GM12878 (cell line): Measurements from ENCODE around the gene NACA2. TPM values are rescaled to one million over a fixed set of nuclear protein-coding genes. Genes with fewer than 3 reads are reported as not detected.

Experiments used
- ATAC-seq: fragments of 200-7000 bp; cut with Tn5 transposase; 3 replicates; pipeline ENCODE4 v1.9.1; 2020; ENCODE audit warnings: mild to moderate bottlenecking, moderate library complexity
- BruUV-seq: library from RNA; stranded (reverse); fragments of 400-500 nt; replicated peaks from 2 replicates; lab custom pipeline; 2021; lab: Mats Ljungman, UMichigan
- CTCF ChIA-PET: fragments of 300-600 bp; sonication (Branson Sonifier 250); formaldehyde crosslinking; extraction: SDS; loops from one replicate; lab custom pipeline; 2021; ENCODE audit warnings: inconsistent platforms; lab: Yijun Ruan, JAX
- POLR2A ChIA-PET: fragments of 350-600 bp; formaldehyde crosslinking; extraction: SDS; loops from one replicate; lab custom pipeline; 2021; ENCODE audit warnings: inconsistent platforms; lab: Charles Lee
- RAD21 ChIA-PET: fragments of 300-600 bp; sonication (Branson Sonifier 250); formaldehyde crosslinking; loops from one replicate; lab custom pipeline; 2023; ENCODE audit warnings: antibody characterized with exemption; ENCODE audit not compliant: unreplicated experiment; lab: Charles Lee
- SMC1A ChIA-PET: fragments of 300-600 bp; sonication (Branson Sonifier 250); formaldehyde crosslinking; loops from one replicate; lab custom pipeline; 2023; ENCODE audit not compliant: unreplicated experiment, uncharacterized antibody; lab: Charles Lee
- DNase-seq: peaks from one replicate; pipeline ENCODE4 v3.0.0-alpha.2; 2011; ENCODE audit warnings: low read depth, low spot score
- FAIRE-seq: peaks from 3 replicates; lab custom pipeline; 2011; peaks lifted over from hg19 to GRCh38; lab: Jason Lieb, UNC
- H2AFZ ChIP-seq: 2 replicates; pipeline ENCODE4 v1.6.0; 2011; ENCODE audit warnings: low read depth, low read length, control low read depth; ENCODE audit not compliant: control insufficient read depth
- H3K27ac ChIP-seq: 2 replicates; pipeline ENCODE4 v1.5.1; 2011; ENCODE audit warnings: control low read depth; ENCODE audit not compliant: control insufficient read depth, insufficient read depth
- H3K27me3 ChIP-seq, 2 experiments: replicated peaks in 1 of 2; 2 replicates each; pipeline versions ENCODE4 v1.6.0 to v1.6.1; 2011; ENCODE audit warnings: low read length in 1 of 2; ENCODE audit not compliant: control insufficient read depth in 2 of 2, insufficient read depth in 2 of 2
- H3K36me3 ChIP-seq, 2 experiments: 2 replicates each; pipeline ENCODE4 v1.5.1; 2011; ENCODE audit warnings: low read length in 1 of 2; ENCODE audit not compliant: control insufficient read depth in 2 of 2, insufficient read depth in 2 of 2
- H3K4me1 ChIP-seq: 2 replicates; pipeline ENCODE4 v1.6.1; 2011; ENCODE audit warnings: mild to moderate bottlenecking, low read length, moderate library complexity, mixed read lengths; ENCODE audit not compliant: control insufficient read depth, insufficient read depth
- H3K4me2 ChIP-seq: 2 replicates; pipeline ENCODE4 v1.6.0; 2011; ENCODE audit warnings: control low read depth; ENCODE audit not compliant: control insufficient read depth, insufficient read depth
- H3K4me3 ChIP-seq: fragments of 200-600 bp; sonication (generic); 2 replicates; pipeline ENCODE4 v1.5.1; 2016
- H3K79me2 ChIP-seq: 2 replicates; pipeline ENCODE4 v1.6.0; 2011; ENCODE audit warnings: low read length; ENCODE audit not compliant: control insufficient read depth, insufficient read depth
- H3K9ac ChIP-seq: 2 replicates; pipeline ENCODE4 v1.8.0; 2011; ENCODE audit warnings: low read length, control low read depth, mixed read lengths; ENCODE audit not compliant: control insufficient read depth, insufficient read depth
- H3K9me3 ChIP-seq: replicated peaks from 3 replicates; pipeline ENCODE4 v1.5.1; 2011; ENCODE audit warnings: mild to moderate bottlenecking, low read length; ENCODE audit not compliant: control insufficient read depth, insufficient read depth
- H4K20me1 ChIP-seq: 2 replicates; pipeline ENCODE4 v1.6.0; 2011; ENCODE audit not compliant: control insufficient read depth, insufficient read depth
- EGR1 ChIP-seq, 2 experiments: IDR thresholded peaks; 1 replicate in 1 of 2; 2 replicates in 1 of 2; pipeline ENCODE4 v1.6.1; 2011 to 2012; ENCODE audit warnings: low read depth in 2 of 2, low read length in 2 of 2, borderline replicate concordance in 1 of 2, mild to moderate bottlenecking in 1 of 2, moderate library complexity in 1 of 2
- ETV6 ChIP-seq, 2 experiments: fragments of 450-650 bp in 1 of 2; IDR thresholded peaks in 1 of 2; conservative IDR thresholded peaks in 1 of 2; 2 replicates each; pipeline ENCODE4 v1.6.1; 2014; ENCODE audit warnings: antibody characterized with exemption in 1 of 2, borderline replicate concordance in 1 of 2, low read depth in 1 of 2, mild to moderate bottlenecking in 1 of 2, moderate library complexity in 1 of 2
- POLR2A ChIP-seq: IDR thresholded peaks from 2 replicates; pipeline ENCODE4 v1.6.1; 2011; ENCODE audit warnings: low read depth, mild to moderate bottlenecking, low read length
- RUNX3 ChIP-seq: IDR thresholded peaks from 2 replicates; pipeline ENCODE4 v1.6.1; 2012; ENCODE audit warnings: low read length, inconsistent platforms
- WRNIP1 ChIP-seq: IDR thresholded peaks from 2 replicates; pipeline ENCODE4 v1.6.1; 2011; ENCODE audit warnings: low read depth, low read length, improper control_type of control experiment, borderline replicate concordance
- WGBS: methylation state at CpG from one replicate; pipeline ENCODE4 v1.1.6; 2016; ENCODE audit warnings: low lambda C conversion rate; ENCODE audit not compliant: insufficient replicate concordance, insufficient coverage; ENCODE audit errors: missing lambda C conversion rate; 5-methylcytosine and 5-hydroxymethylcytosine counted together
- in situ Hi-C: fragments of 300-500 bp; cut with MboI; formaldehyde crosslinking; loops from 9 replicates; pipeline ENCODE4 v1.14.3; 2018; ENCODE audit warnings: mixed read lengths
- intact Hi-C: fragments of 100-400 bp; cut with micrococcal nuclease; formaldehyde crosslinking; loops from one replicate; pipeline ENCODE4 v1.14.2; 2022; ENCODE audit not compliant: unreplicated experiment
- polyA plus RNA-seq, 11 experiments: library from polyadenylated mRNA; depleted of rRNA in 4 of 11; unstranded in 6 of 11; stranded (reverse) in 5 of 11; fragments of >200 nt; fragmentation: Nextera tagmentation in 4 of 11; fragmentation: Illumina TruSeq in 1 of 11; extraction: Ambion mirVana in 4 of 11; extraction: Trizol in 1 of 11; gene quantifications; 1 replicate in 1 of 11; 2 replicates in 10 of 11; pipeline versions ENCODE4 v1.2.1 to v1.2.3, GENCODE V29; 2011 to 2016; ENCODE audit warnings: inconsistent platforms in 2 of 11, missing spikeins in 2 of 11, low read depth in 1 of 11
- total RNA-seq, 4 experiments: library from RNA; depleted of rRNA in 3 of 4; stranded (reverse); fragments of >200 nt in 3 of 4; fragmentation: Illumina TruSeq in 1 of 4; extraction: Trizol in 1 of 4; gene quantifications; 2 replicates each; pipeline versions ENCODE4 v1.2.1 to v1.2.3, GENCODE V29; 2013 to 2021
- TF ChIP-seq, protein P1 (sequence below): fragments of 150-350 bp; IDR thresholded peaks from 2 replicates; pipeline ENCODE4 v1.6.1; 2016; ENCODE audit warnings: low read depth, low read length
- TF ChIP-seq, protein P2 (sequence below): IDR thresholded peaks from 2 replicates; pipeline ENCODE4 v1.6.1; 2012; ENCODE audit warnings: improper control_type of control experiment, low read depth, low read length; ENCODE audit not compliant: insufficient replicate concordance
- TF ChIP-seq, protein P3 (sequence below): fragments of 150-350 bp; IDR thresholded peaks from 2 replicates; pipeline ENCODE4 v1.6.1; 2014; ENCODE audit warnings: mild to moderate bottlenecking, low read depth, low read length

The NACA2 gene
- total and polyA plus RNA-seq, 10 of the 15 experiments (the other 5 are each of a cell fraction or from before 2014, with no cell fraction given) = 0.16 to 0.68 (median 0.36) TPM; not detected in 4

DNA sequence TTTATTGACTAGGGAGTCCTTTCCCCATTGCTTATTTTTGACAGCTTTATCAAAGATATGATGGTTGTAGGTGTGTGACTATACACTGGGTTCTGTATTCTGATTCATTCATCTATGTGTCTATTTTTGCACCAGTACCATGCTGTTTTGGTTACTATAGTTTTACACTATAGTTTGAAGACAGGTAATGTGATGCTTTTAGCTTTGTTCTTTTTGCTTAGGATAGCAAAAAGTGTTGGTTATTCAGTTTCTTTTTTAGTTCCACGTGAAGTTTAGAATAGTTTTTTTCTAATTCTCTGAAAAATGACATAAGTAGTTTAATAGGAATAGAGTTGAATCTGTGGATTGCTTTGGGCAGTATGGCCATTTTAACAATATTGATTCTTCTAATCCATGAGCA is 50.1 kb downstream of the NACA2 start:
- H3K27ac ChIP-seq = no peak overlapping the region
- WGBS = 0% methylated on average over 1 of the region's 1 CpG
- intact Hi-C loops (no loop called here), in situ Hi-C loops (no loop called here)
- RAD21 ChIA-PET = no interaction called here
- POLR2A ChIA-PET = no interaction called here
- CTCF ChIA-PET = interaction anchor here (1.6 kb wide), 1 partner anchor 10 kb away, joined by 4 read pairs; no protein-coding TSS in a partner anchor
- SMC1A ChIA-PET = no interaction called here
- no peak overlapping the region for H3K4me2 ChIP-seq
- H3K4me1 ChIP-seq = no peaks in the 10 kb centered on the region
- TF ChIP-seq ETV6 (conservative IDR thresholded peaks at IDR 0.05 in 1 of 2, IDR thresholded peaks at IDR 0.05 in 1 of 2; ENCODE audit: borderline replicate concordance in 1 of 2, low read depth in 1 of 2) (no peak), WRNIP1 (no peak), RUNX3 (no peak), EGR1 (IDR thresholded peaks at IDR 0.05; ENCODE audit: borderline replicate concordance in 1 of 2, low read depth in 2 of 2, low read length in 2 of 2) (no peak), POLR2A (no peak)
- TF ChIP-seq, protein P1, sequence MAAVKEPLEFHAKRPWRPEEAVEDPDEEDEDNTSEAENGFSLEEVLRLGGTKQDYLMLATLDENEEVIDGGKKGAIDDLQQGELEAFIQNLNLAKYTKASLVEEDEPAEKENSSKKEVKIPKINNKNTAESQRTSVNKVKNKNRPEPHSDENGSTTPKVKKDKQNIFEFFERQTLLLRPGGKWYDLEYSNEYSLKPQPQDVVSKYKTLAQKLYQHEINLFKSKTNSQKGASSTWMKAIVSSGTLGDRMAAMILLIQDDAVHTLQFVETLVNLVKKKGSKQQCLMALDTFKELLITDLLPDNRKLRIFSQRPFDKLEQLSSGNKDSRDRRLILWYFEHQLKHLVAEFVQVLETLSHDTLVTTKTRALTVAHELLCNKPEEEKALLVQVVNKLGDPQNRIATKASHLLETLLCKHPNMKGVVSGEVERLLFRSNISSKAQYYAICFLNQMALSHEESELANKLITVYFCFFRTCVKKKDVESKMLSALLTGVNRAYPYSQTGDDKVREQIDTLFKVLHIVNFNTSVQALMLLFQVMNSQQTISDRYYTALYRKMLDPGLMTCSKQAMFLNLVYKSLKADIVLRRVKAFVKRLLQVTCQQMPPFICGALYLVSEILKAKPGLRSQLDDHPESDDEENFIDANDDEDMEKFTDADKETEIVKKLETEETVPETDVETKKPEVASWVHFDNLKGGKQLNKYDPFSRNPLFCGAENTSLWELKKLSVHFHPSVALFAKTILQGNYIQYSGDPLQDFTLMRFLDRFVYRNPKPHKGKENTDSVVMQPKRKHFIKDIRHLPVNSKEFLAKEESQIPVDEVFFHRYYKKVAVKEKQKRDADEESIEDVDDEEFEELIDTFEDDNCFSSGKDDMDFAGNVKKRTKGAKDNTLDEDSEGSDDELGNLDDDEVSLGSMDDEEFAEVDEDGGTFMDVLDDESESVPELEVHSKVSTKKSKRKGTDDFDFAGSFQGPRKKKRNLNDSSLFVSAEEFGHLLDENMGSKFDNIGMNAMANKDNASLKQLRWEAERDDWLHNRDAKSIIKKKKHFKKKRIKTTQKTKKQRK = no peak
- TF ChIP-seq, protein P2, sequence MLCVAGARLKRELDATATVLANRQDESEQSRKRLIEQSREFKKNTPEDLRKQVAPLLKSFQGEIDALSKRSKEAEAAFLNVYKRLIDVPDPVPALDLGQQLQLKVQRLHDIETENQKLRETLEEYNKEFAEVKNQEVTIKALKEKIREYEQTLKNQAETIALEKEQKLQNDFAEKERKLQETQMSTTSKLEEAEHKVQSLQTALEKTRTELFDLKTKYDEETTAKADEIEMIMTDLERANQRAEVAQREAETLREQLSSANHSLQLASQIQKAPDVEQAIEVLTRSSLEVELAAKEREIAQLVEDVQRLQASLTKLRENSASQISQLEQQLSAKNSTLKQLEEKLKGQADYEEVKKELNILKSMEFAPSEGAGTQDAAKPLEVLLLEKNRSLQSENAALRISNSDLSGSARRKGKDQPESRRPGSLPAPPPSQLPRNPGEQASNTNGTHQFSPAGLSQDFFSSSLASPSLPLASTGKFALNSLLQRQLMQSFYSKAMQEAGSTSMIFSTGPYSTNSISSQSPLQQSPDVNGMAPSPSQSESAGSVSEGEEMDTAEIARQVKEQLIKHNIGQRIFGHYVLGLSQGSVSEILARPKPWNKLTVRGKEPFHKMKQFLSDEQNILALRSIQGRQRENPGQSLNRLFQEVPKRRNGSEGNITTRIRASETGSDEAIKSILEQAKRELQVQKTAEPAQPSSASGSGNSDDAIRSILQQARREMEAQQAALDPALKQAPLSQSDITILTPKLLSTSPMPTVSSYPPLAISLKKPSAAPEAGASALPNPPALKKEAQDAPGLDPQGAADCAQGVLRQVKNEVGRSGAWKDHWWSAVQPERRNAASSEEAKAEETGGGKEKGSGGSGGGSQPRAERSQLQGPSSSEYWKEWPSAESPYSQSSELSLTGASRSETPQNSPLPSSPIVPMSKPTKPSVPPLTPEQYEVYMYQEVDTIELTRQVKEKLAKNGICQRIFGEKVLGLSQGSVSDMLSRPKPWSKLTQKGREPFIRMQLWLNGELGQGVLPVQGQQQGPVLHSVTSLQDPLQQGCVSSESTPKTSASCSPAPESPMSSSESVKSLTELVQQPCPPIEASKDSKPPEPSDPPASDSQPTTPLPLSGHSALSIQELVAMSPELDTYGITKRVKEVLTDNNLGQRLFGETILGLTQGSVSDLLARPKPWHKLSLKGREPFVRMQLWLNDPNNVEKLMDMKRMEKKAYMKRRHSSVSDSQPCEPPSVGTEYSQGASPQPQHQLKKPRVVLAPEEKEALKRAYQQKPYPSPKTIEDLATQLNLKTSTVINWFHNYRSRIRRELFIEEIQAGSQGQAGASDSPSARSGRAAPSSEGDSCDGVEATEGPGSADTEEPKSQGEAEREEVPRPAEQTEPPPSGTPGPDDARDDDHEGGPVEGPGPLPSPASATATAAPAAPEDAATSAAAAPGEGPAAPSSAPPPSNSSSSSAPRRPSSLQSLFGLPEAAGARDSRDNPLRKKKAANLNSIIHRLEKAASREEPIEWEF = no peak
- TF ChIP-seq, protein P3, sequence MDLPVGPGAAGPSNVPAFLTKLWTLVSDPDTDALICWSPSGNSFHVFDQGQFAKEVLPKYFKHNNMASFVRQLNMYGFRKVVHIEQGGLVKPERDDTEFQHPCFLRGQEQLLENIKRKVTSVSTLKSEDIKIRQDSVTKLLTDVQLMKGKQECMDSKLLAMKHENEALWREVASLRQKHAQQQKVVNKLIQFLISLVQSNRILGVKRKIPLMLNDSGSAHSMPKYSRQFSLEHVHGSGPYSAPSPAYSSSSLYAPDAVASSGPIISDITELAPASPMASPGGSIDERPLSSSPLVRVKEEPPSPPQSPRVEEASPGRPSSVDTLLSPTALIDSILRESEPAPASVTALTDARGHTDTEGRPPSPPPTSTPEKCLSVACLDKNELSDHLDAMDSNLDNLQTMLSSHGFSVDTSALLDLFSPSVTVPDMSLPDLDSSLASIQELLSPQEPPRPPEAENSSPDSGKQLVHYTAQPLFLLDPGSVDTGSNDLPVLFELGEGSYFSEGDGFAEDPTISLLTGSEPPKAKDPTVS = no peak
- H3K9me3 ChIP-seq = no peaks in the 10 kb centered on the region; the same call in 2 of the 3 replicates
- no peak overlapping the region for H3K4me3 ChIP-seq
- no peaks in the 10 kb centered on the region for H3K36me3 ChIP-seq
- no peaks in the 10 kb centered on the region for H4K20me1 ChIP-seq
- no peak overlapping the region for H3K9ac ChIP-seq
- ATAC-seq (no peak), DNase-seq (no peak), FAIRE-seq (no peak)
- H3K27me3 ChIP-seq = no peaks in the 10 kb centered on the region; a peak in 1 of 4 replicates
- no peak overlapping the region for H2AFZ ChIP-seq
- no peaks in the 10 kb centered on the region for H3K79me2 ChIP-seq
- no TSS peak for BruUV-seq
